ENCODE results near the gene ZNF366.

GRCh38 chr5:72452515-72453245 lies 54.5 kb downstream of the ZNF366 start:
- TF ChIP-seq BHLHE40 (IDR thresholded peaks at IDR 0.05; ENCODE audit: low read length) = no peak
- no peak for TF ChIP-seq ZBTB7A (CRISPR knock-in tag; IDR thresholded peaks at IDR 0.05)
- no peak for TF ChIP-seq E2F1 (CRISPR knock-in tag; IDR thresholded peaks at IDR 0.05)
- TF ChIP-seq MAFK (conservative IDR thresholded peaks at IDR 0.05 in 1 of 2, IDR thresholded peaks at IDR 0.05 in 1 of 2; ENCODE audit: low read length in 2 of 2) = no peak
- TF ChIP-seq ZNF335 (CRISPR knock-in tag; IDR thresholded peaks at IDR 0.05) = no peak
- no peak for TF ChIP-seq CHD4 (IDR thresholded peaks at IDR 0.05; ENCODE audit: borderline replicate concordance, low read length)

Data from HepG2 (cell line).